Fibroblast of peridontal ligament (primary cell): ENCODE data around the gene FAM120A.
A peak's percentile ranks its signal among the peaks of the same experiment; 100 is the strongest.
"Not testable (repeated sequence)": the region's sequence is repeated elsewhere in the genome, so short reads cannot be mapped to it uniquely, and the experiment has no call there.

Source experiments
- DNase-seq: peaks from one replicate; pipeline ENCODE4 v3.0.0-alpha.2; 2010; ENCODE audit errors: extremely low read depth

FAM120A gene, protein sequence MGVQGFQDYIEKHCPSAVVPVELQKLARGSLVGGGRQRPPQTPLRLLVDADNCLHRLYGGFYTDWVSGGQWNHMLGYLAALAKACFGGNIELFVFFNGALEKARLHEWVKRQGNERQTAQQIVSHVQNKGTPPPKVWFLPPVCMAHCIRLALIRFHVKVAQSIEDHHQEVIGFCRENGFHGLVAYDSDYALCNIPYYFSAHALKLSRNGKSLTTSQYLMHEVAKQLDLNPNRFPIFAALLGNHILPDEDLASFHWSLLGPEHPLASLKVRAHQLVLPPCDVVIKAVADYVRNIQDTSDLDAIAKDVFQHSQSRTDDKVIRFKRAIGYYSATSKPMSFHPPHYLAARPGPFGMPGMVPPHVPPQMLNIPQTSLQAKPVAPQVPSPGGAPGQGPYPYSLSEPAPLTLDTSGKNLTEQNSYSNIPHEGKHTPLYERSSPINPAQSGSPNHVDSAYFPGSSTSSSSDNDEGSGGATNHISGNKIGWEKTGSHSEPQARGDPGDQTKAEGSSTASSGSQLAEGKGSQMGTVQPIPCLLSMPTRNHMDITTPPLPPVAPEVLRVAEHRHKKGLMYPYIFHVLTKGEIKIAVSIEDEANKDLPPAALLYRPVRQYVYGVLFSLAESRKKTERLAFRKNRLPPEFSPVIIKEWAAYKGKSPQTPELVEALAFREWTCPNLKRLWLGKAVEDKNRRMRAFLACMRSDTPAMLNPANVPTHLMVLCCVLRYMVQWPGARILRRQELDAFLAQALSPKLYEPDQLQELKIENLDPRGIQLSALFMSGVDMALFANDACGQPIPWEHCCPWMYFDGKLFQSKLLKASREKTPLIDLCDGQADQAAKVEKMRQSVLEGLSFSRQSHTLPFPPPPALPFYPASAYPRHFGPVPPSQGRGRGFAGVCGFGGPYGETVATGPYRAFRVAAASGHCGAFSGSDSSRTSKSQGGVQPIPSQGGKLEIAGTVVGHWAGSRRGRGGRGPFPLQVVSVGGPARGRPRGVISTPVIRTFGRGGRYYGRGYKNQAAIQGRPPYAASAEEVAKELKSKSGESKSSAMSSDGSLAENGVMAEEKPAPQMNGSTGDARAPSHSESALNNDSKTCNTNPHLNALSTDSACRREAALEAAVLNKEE

DNA sequence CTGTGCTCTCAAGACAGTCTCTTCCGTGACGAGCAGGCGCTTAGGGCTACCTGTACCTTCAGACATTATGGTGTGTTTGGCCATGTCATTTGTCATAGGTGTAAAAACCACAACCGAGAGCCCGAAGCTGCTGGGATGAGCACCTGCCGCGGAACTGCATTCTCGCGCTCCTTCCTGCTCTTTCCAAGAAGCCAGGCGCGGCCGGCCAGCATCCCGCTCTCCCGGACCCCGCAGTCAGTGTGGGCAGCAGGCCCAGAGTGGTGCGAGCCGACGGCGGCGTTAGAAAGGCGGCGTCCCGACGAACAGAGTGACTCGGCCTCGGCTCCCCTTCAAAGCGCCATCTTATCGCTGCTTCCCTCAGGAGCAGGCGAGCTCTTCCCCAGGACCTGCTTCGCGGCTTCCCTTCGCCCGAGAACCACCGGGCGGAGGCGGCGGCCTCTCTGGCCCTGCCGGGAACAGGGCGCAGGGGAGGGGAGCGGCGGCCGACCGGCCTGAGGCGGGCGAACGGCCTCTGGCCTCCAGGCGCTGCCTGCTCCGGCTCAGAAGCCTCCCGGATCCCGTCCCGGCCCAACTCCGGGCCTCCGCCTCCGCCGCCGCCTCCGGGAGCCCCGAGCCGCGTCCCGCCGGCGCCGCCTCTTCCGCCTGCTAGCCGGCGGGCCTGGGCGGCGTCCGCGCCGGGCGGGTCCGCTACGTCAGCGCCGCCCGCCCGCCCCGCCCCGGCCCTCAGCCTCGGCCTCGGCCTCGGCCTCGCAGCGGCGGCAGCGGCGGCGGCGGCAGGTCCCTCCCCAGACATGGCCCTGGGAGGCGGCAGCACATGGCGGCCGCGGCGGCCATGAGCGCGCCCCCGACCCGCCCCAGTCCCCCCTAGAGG is at the start of gene FAM120A:
Gene FAM120A (plus strand): TSS at position 741 of the 871 bp plus-strand sequence. CDS start 231 bp downstream, outside the sequence.
- DNase-seq: peak; percentile 55

DNA sequence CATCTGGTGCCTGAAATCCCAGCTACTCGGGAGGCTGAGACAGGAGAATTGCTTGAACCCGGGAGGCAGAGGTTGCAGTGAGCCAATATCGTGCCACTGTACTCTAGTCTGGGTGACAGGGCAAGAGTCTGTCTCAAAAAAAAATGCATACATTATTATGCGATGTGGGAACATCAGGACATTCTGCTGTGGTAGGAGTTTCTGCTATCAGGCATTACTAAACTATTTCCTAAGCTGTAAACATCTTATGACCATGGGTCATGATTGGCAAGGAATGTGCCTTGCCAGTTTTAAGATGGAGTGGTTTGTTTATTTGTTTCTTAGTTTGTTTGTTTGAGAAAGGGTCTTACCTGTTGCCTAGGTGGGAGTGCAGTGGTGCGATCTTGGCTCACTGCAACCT is 45.1 kb upstream of the FAM120A start:
- no peak for DNase-seq

DNA sequence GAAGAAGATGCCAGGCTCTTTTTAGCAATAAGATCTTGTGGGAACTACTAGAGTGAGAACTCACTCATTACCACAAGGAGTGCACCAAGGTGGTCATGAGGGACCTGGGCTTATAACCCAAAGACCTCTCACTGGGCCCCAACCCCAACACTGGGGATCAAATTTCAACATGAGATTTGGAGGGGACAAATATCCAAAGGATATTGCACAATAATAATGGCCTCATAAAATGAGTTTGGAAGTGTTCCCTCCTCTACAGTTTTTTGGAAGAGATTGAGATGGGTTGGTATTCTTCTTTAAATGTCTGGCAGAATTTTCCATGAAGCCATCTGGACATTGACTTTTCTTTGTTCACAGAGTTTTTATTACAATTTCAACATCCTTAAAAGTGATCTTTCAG is 38.0 kb upstream of the FAM120A start:
- DNase-seq: peak; percentile 15

DNA sequence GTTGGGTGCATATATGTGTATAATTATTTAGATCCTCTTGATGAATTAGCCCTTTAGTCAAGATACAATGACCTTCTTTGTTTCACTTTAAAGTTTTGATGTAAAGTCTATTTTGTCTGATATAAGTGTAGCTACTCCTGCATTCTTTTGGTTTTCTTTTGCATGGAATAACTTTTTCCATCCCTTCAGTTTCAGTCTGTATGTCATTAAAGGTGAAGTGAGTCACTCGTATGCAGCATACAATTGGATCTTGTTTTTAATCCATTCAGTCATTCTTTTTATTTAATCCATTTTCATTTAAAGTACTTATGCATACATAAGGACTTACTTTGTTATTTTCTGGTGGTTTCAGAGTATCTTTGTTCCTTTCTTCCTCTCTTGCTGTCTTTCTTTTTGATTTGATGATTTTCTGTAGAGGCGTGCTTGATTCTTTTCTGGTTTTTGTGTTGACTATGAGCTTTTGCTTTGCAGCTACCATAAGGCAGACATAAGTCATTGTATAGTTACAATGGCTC is 36.3 kb upstream of the FAM120A start:
- no peak for DNase-seq

DNA sequence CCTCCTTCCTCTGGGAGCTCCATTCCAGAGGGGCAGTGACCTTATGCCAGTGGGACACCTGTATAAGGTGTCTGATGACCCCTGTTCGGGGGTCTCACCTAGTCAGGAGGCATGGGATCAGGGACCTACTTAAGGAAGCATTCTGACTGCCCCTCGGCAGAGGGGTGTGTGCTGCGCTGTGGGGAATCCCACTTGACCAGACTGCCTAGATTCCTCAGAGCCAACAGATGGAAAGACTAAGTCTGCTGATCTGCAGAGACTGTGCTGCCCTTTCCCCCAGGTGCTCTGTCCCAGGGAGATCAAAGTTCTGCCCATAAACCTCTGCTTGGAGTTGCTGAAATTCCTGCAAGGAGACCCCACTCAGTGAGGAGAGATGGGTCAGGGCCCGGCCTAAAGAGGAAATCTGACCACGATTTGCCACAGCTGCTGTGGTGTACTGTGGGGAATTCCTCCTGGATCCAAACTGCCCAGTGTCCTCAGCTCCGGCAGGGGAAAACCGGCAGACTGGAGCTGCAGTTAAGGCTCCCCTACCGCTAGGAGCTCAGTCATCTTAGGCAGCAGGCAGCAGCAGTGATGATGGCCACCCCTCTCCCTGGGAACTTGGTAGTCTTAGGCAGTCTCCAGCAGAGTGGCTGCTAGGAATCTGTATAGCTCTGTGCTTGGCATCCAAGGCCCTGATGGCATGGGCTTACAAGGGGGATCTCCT is 34.8 kb upstream of the FAM120A start:
- no peak for DNase-seq

DNA sequence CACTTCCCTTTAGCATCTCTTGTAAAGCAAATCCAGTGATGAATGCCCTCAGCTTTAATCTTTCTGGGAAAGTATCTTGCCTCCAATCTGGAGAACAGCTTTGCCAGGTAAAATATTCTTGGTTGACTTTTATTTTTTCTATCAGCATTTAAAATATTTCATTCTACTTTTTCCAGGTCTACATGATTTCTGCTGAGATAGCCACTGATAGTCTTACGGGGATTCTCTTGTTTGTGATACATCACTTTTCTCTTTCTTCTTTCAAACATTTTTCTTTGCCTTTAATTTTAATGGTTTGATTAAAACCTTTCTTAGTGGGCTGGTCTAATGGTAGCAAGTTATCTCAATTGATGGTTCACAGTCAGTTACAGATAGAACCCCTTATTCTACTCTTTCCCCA is 33.9 kb upstream of the FAM120A start:
- DNase-seq: no peak

DNA sequence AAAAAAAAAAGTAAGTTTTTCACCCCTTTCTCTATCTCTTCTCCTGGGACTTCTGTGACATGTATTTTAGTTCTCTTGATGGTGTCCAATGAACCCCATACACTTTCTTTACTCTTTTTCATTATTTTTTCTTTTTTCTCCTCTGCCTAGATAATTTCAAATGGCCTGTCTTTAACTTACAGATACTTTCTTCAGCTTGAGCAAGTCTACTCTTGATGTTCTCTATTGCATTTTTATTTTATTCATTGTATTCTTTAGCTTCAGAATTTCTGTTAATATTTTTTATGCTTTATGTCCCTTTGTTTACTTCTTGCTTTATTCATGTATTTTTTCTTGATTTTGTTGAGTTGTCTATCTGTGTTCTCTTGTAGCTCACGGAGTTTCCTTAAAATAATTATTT is 32.5 kb upstream of the FAM120A start:
- DNase-seq: no peak

DNA sequence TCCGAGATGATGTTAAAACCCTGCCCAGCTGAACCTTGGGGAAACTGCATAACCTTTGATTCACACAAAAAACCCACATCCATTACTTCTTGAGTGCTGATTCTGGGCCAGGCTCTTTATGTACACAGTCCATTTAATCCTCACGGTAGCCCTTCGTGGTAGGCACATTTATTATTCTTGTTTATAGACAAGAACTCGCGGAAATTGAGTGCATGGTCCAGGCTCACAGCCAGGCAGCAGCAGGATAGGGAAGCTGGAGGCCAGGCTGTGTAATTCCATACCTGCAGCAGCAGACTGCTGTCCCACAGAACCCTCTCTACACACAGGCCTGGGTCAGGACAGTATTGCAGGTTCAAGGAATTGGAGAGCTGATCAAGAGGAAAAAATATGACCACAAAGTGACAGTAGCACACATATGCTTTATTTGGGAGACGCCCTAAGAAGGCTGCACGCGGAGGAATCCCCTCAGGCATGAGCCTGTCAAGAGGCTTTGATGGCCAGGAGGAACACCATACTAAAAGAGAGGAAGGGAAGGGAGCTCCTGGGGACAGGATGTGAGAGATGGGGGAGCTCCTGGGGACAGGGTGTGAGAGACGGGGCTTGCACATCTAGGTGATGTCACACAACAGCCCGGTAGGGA is 28.4 kb upstream of the FAM120A start:
- no peak for DNase-seq

DNA sequence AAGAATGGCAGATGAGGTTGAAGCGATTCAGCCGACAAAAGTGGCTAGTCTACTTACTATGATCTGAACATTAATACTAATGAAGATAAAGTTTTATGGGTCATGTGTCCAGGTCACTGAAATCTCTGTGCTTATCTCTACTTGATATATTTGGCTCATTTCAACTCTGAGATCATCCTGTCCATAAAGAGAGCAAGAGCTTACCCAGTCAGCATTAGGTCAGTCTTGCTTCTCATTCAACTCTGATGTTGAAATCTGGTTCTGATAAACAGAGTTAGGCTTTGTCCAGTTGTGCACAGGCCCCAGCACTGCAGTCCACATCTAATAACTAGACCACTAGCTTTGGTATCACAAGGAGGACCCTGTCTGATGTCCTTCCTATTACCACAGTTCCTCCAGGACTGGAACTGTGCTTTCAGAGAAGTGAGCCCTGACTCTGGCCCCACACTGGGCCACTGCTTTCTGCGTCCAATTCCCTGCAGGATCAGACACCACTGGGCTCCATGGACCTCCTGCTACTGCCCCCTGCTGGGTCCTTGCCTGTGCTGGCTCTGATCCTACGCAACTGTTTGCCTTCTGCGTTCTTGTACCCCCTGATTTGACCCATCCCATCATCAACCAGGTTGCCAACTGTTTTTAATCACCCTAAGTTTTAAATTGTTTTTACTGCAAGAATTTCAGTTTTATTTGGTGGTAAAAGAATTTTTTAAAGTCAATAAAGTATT is 23.7 kb upstream of the FAM120A start:
- DNase-seq: no peak

DNA sequence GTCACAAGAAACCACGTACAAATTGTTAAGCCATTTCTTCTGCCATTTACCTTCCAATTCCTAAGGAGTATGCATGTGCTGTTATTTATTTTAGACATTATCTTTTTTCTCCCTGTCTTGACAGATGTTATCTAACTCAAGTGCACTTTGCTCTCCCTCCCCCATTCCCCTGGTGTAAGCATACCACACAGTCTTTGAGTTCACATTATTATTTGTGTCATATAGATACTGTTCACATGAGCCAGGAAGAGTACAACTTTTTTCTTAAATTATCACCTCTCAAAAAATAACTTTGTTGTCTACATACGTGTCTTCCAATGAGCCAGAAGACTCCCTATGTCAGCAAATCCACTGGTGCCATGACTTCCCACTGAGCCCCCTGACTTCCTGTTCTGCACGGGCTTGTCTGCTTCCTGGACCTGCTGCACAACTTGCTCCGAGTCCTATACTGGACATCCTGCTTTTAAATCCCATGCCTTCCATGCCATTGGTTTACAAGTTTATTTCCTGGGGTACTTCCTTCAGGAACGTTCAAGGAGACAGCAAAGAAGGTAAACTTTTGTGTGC is 19.9 kb upstream of the FAM120A start:
- DNase-seq: no peak

DNA sequence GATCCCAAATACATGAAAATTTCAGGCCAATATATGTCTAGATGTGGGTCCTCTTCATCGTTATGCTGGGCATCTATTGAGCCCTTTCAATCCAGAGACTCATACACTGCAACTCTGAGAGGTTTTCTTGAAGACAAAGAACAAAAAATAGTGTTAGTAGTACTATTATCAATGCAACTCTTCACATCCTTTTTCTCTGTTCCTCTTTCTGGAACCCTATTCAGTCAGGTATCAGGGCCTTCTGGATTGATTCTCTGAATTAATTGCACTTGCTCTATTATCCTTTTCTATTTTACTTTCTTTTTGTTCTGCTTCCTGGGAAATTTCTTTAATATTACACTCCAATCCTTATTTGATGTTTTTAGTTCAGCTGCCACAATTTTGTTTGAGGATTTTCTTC is 18.5 kb upstream of the FAM120A start:
- DNase-seq: no peak

DNA sequence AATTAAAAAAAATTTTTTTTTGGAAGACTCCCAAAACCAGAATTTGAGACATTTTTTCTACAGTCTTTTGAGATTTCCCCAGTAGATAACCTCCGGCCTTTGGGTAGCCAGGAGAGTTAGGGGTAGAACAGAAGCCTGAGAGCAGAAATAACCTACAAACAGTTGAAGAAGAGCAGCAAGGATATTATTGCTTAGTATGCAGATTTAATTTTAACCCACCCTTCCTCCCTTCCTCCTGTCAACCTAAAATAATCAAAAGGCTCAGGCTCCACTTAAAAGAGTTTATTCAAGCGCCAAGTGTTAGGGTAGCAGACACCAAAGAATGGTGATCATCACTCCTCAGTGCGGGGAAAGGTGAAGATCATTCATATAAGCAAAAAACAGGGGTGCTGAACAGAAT is 17.4 kb upstream of the FAM120A start:
- DNase-seq: no peak

DNA sequence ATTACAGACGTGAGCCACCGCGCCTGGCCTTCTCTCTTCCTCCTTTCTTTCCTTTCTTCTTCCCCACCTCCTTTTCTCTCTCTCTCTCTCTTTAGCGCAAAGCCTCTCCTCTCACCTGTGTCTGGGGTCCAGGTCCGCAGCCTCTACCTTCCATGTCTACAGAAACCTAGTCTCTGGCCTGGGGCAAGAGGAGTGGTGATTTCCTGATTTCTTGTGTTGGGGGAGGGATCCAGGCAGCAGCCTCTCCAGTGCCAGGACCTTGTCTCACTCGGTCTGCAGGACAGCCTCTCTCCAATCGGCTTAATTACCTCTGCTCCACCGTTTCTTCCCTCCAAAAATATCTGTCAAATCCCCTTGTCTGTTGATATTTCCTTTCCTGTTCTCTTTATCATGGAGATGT is 16.1 kb upstream of the FAM120A start:
- no peak for DNase-seq

DNA sequence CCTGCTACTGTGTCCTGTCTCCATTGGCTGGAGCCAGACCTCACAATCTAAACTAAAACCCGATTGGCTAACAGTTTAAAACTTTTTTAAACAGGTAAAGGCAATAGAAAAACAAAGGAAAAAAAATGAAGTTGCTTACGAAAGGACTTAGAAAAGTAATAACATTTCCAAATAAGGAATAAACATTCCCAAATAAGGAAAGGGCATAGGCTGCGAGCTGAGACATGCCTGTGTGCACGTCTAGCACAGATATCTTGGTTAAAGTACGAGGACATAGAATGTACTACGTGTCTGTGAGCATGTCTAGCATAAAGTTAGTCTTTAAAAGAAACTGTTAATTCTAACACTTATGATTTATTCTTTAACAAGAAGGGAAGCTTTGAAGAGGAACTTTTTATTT is 15.3 kb upstream of the FAM120A start:
- no peak for DNase-seq

DNA sequence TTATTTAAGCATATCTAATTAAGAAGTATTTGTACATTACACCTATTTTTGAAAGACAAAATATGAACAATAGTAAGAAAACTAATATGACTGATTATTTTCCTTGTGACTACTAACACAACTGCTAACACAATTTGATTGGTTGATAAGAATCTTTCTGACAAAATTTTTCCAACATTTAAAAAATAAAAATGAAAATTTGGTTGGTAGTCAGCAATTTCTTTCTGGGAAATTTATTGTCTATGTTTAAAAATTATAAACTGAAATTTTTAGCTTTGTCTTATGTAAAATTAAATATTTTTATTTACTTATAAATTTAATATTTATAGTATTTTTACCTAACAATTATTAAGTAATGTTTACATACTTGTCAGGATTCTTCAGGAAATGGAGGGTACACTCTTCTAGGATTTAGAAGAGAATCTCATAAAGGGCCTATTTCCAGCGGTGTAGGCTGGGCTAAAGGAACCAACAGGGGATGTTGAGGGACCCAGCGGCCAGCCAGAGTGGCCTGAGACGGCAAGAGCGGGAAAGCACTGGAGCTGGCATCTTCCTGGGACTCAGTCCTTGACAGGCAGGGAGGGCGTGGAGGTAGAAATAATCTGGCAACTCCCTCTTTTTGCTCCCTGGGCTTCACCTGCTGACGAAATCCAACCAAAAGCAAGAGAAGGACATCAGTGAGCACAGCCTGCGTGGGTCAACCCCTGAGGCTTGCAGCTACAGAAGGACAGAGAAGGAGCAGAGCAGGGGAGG is 14.7 kb upstream of the FAM120A start:
- no peak for DNase-seq

DNA sequence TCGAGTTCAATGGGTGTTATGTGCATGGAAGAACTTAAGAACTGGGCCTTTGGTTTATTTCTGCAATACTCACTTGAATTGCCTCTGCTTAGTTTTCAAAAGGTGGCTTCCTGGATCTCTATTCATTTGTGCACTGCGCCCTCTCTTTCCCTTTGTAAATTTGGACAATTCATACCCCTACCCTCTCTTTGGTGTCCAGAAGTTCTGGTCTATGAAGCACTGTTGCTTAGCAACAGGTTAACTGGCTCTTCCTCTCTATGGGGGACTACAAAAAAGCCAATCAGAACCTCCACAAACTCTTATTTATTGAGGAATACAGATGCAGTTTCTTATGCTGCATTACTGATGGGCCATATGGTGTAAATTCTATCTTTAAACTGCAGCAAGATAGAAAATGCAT is 13.5 kb upstream of the FAM120A start:
- DNase-seq: no peak

DNA sequence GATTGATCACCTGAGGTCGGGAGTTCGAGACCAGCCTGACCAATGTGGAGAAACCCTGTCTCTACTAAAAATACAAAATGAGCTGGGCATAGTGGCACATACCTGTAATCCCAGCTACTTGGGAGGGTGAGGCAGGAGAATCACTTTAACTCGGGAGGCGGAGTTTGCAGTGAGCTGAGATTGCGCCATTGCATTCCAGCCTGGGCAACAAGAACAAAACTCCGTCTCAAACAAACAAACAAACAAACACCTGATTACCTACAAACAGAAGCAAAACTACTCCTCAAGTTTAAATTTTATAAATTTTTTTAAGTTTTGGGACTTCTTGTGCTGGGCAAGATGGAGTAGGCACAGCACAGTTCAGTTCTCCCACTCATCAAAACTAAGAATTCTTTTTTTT is 12.2 kb upstream of the FAM120A start:
- DNase-seq: not testable (repeated sequence)

DNA sequence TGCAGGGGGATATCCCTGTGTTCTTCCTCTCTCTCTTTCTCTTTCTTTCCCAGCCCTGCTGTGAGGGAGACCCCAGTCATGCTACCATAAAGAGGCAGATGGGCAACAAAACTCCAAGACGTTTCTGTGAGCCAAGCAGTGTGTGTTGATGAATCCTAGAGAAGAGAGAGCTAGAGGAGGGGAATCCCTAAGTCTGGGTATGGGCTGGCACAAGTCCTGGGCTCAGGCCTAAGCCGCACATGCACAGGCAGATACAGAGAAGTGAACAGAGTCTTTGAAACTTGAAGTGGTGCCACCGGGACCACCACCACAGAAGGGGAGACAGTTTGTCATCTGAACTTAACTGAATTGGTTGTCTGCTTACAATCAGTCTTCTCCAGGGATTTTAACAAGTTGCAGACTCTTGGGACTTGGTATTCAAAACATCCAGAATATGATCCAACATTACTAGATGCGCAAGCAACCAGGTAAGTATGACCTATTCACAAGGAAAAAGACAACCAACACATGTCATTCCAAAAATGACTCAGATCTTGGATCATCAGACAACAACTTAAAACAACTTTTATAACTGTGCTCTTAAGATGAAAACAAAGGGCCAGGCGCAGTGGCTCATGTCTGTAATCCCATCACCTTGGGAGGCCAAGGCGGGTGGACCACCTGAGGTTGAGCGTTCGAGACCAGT is 10.4 kb upstream of the FAM120A start:
- DNase-seq: no peak
